GM23248 (cell line): ENCODE measurements around the gene BEAN1. TPM values are rescaled to one million over a fixed set of nuclear protein-coding genes. Genes with fewer than 3 reads are reported as not detected.
"Not testable (repeated sequence)": the region's sequence is repeated elsewhere in the genome, so short reads cannot be mapped to it uniquely, and the experiment has no call there.

ENCODE experiments used
- DNase-seq: peaks from one replicate; pipeline ENCODE4 v3.0.0-alpha.2; 2015
- H2AFZ ChIP-seq: fragments of 200-600 bp; sonication (generic); 2 replicates; pipeline ENCODE4 v1.6.1; 2016; ENCODE audit warnings: antibody characterized with exemption
- H3F3A ChIP-seq: fragments of 200-600 bp; sonication (generic); 2 replicates; pipeline ENCODE4 v1.6.1; 2016; ENCODE audit warnings: mild to moderate bottlenecking, antibody characterized with exemption, mixed run types; ENCODE audit not compliant: insufficient read depth
- H3K27ac ChIP-seq: fragments of 200-600 bp; sonication (generic); 2 replicates; pipeline ENCODE4 v1.5.1; 2016; ENCODE audit warnings: mild to moderate bottlenecking
- H3K27me3 ChIP-seq: fragments of 200-600 bp; sonication (generic); replicated peaks from 2 replicates; pipeline ENCODE4 v1.6.1; 2016; ENCODE audit warnings: mild to moderate bottlenecking; ENCODE audit not compliant: insufficient read depth
- H3K36me3 ChIP-seq: fragments of 200-600 bp; sonication (generic); 2 replicates; pipeline ENCODE4 v1.6.1; 2016; ENCODE audit warnings: low read depth, mild to moderate bottlenecking
- H3K4me1 ChIP-seq: fragments of 200-600 bp; sonication (generic); 2 replicates; pipeline ENCODE4 v1.6.1; 2016; ENCODE audit warnings: mild to moderate bottlenecking; ENCODE audit not compliant: insufficient read depth
- H3K4me2 ChIP-seq: fragments of 200-600 bp; sonication (generic); one replicate; pipeline ENCODE4 v1.6.1; 2016; ENCODE audit warnings: mild to moderate bottlenecking; ENCODE audit not compliant: unreplicated experiment
- H3K4me3 ChIP-seq: fragments of 200-600 bp; sonication (generic); 2 replicates; pipeline ENCODE4 v1.5.1; 2016; ENCODE audit warnings: mild to moderate bottlenecking
- H3K79me2 ChIP-seq: fragments of 200-600 bp; sonication (generic); 2 replicates; pipeline ENCODE4 v1.6.1; 2016; ENCODE audit warnings: mild to moderate bottlenecking; ENCODE audit not compliant: insufficient read depth
- H3K9ac ChIP-seq: fragments of 200-600 bp; sonication (generic); 2 replicates; pipeline ENCODE4 v1.6.1; 2016; ENCODE audit warnings: mild to moderate bottlenecking
- H3K9me2 ChIP-seq: fragments of 200-600 bp; sonication (generic); 2 replicates; pipeline ENCODE4 v1.6.1; 2016; ENCODE audit warnings: mixed run types, mild to moderate bottlenecking, moderate library complexity; ENCODE audit not compliant: insufficient read depth
- H3K9me3 ChIP-seq: fragments of 200-600 bp; sonication (generic); one replicate; pipeline ENCODE4 v1.6.1; 2017; ENCODE audit warnings: low read depth
- H4K20me1 ChIP-seq: fragments of 200-600 bp; sonication (generic); 2 replicates; pipeline ENCODE4 v1.6.0; 2016; ENCODE audit not compliant: insufficient read depth
- EZH2 ChIP-seq: fragments of 200-600 bp; sonication (generic); IDR thresholded peaks from 2 replicates; pipeline ENCODE4 v1.6.1; 2018; ENCODE audit warnings: antibody characterized with exemption, mild to moderate bottlenecking; ENCODE audit not compliant: insufficient read depth, poor library complexity, severe bottlenecking
- EZH2phosphoT487 ChIP-seq: fragments of 200-600 bp; sonication (generic); IDR thresholded peaks from 2 replicates; pipeline ENCODE4 v1.6.1; 2018; ENCODE audit warnings: antibody characterized with exemption, moderate library complexity, mild to moderate bottlenecking, low read depth; ENCODE audit not compliant: insufficient read depth
- WGBS, 2 experiments: methylation state at CpG; one replicate each; pipeline ENCODE4 v1.1.6; 2015 to 2017; ENCODE audit warnings: low lambda C conversion rate in 2 of 2, low coverage in 1 of 2; ENCODE audit errors: missing lambda C conversion rate in 2 of 2; 5-methylcytosine and 5-hydroxymethylcytosine counted together
- in situ Hi-C: fragments of 300-500 bp; cut with MboI; formaldehyde crosslinking; loops from 2 replicates; pipeline ENCODE4 v1.15.0; 2020
- polyA plus RNA-seq: library from polyadenylated mRNA; unstranded; fragments of >200 nt; fragmentation: Nextera tagmentation; extraction: Ambion mirVana; gene quantifications from 2 replicates; pipeline ENCODE4 v1.2.1, GENCODE V29; 2016
- total RNA-seq: library from RNA; depleted of rRNA; stranded (reverse); fragments of >200 nt; shearing (Covaris generic); gene quantifications from 2 replicates; pipeline ENCODE4 v1.2.3, GENCODE V29; 2014

BEAN1 gene
- total and polyA plus RNA-seq, 2 experiments from 2014 or later: 0.32 to 0.50 TPM

GRCh38 chr16:66494916-66495315, 67.8 kb downstream of the BEAN1 start:
- Histone ChIP-seq H3F3A (no peaks in the 10 kb centered on the region), H3K4me2 (no peak overlapping the region), H3K9ac (no peak overlapping the region), H3K27ac (no peak overlapping the region), H3K36me3 (no peaks in the 10 kb centered on the region), H2AFZ (no peak overlapping the region), H3K27me3 (no peaks in the 10 kb centered on the region), H3K79me2 (no peaks in the 10 kb centered on the region), H3K4me1 (no peaks in the 10 kb centered on the region), H4K20me1 (no peaks in the 10 kb centered on the region), H3K9me3 (no peaks in the 10 kb centered on the region), H3K4me3 (no peak overlapping the region), H3K9me2 (no peaks in the 10 kb centered on the region)
- 72 to 85% methylated on average over 2 of the region's 2 CpGs for WGBS, 2 experiments
- no peak for DNase-seq
- in situ Hi-C loops: no loop called here
- no peak for TF ChIP-seq EZH2phosphoT487
- no peak for TF ChIP-seq EZH2

GRCh38 chr16:66495440-66495839, 68.3 kb downstream of the BEAN1 start:
- Histone ChIP-seq H3K9me3 (no peaks in the 10 kb centered on the region), H3K9me2 (no peaks in the 10 kb centered on the region), H2AFZ (no peak overlapping the region), H3F3A (no peaks in the 10 kb centered on the region), H3K4me2 (no peak overlapping the region), H3K27ac (no peak overlapping the region), H3K27me3 (no peaks in the 10 kb centered on the region), H3K4me3 (no peak overlapping the region), H3K9ac (no peak overlapping the region), H3K36me3 (no peaks in the 10 kb centered on the region), H4K20me1 (no peaks in the 10 kb centered on the region), H3K4me1 (no peaks in the 10 kb centered on the region), H3K79me2 (no peaks in the 10 kb centered on the region)
- DNase-seq: no peak
- 20 to 36% methylated on average over 1 to 2 of the region's 2 CpGs for WGBS, 2 experiments
- TF ChIP-seq EZH2 (no peak), EZH2phosphoT487 (no peak)
- in situ Hi-C loops: no loop called here

DNA sequence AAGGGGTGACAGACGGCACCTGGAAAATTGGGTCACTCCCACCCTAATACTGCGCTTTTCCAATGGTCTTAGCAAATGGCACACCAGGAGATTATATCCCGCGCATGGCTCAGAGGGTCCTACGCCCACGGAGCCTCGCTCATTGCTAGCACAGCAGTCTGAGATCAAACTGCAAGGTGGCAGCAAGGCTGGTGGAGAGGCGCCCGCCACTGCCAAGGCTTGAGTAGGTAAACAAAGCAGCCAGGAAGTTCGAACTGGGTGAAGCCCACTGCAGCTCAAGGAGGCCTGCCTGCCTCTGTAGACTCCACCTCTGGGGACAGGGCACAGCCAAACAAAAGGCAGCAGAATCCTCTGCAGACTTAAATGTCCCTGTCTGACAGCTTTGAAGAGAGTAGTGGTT, 69.1 kb downstream of the BEAN1 start:
- H4K20me1 ChIP-seq, H3K79me2 ChIP-seq, H3K9ac ChIP-seq, in situ Hi-C loops, H3K4me1 ChIP-seq, H3K27me3 ChIP-seq, H3K36me3 ChIP-seq, H2AFZ ChIP-seq, H3K4me2 ChIP-seq, DNase-seq, H3K4me3 ChIP-seq, H3K9me3 ChIP-seq, H3K27ac ChIP-seq, H3K9me2 ChIP-seq, H3F3A ChIP-seq: not testable (repeated sequence)
- 92 to 94% methylated on average over 9 to 10 of the region's 10 CpGs for WGBS, 2 experiments

DNA sequence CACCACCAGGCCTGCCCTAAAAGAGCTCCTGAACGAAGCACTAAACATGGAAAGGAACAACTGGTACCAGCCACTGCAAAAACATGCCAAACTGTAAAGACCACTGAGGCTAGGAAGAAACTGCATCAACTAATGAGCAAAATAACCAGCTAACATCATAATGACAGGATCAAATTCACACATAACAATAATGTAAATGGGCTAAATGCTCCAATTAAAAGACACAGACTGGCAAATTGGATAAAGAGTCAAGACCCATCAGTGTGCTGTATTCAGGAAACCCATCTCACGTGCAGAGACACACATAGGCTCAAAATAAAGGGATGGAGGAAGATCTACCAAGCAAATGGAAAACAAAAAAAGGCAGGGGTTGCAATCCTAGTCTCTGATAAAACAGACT, 70.8 kb downstream of the BEAN1 start:
- WGBS, 2 experiments: 67 to 69% methylated on average over 2 of the region's 2 CpGs
- H3K9me3 ChIP-seq, H3K36me3 ChIP-seq, H3K4me2 ChIP-seq, H3K27me3 ChIP-seq, H3K9me2 ChIP-seq, H2AFZ ChIP-seq, H3K79me2 ChIP-seq, H3K9ac ChIP-seq, H3K27ac ChIP-seq, H3K4me3 ChIP-seq, DNase-seq, H3F3A ChIP-seq, in situ Hi-C loops, H4K20me1 ChIP-seq: not testable (repeated sequence)
- H3K4me1 ChIP-seq: peaks cover 12% of the 10 kb centered on the region

- in situ Hi-C loops, H3K4me3 ChIP-seq, H3K36me3 ChIP-seq, H3K9me2 ChIP-seq, H4K20me1 ChIP-seq, DNase-seq, H3K9ac ChIP-seq, H3K27me3 ChIP-seq, H3K27ac ChIP-seq, H3K9me3 ChIP-seq, H2AFZ ChIP-seq, H3K79me2 ChIP-seq: not testable (repeated sequence)
- 84 to 87% methylated on average over 4 of the region's 4 CpGs for WGBS, 2 experiments
- Histone ChIP-seq H3K4me2 (peak overlapping the region; percentile 69), H3F3A (peaks cover 22% of the 10 kb centered on the region), H3K4me1 (peaks cover 26% of the 10 kb centered on the region)
Measured at GRCh38 chr16:66501563-66501962, 74.5 kb downstream of the BEAN1 start.
